Upper lobe of left lung (tissue), 6 donors: Measurements from ENCODE around the gene IL12RB1. TPM values are rescaled to one million over a fixed set of nuclear protein-coding genes. Genes with fewer than 3 reads are reported as not detected.

Experiments used
- ATAC-seq, 2 donors: fragments of 200-7000 bp; cut with Tn5 transposase; one replicate each; pipeline ENCODE4 v1.9.1; 2022; ENCODE audit warnings: mild to moderate bottlenecking in 2 of 2, moderate library complexity in 2 of 2; ENCODE audit not compliant: low FRiP score in 2 of 2
- DNase-seq, 2 donors: peaks; one replicate each; pipeline ENCODE4 v3.0.0-alpha.2; 2019 to 2020
- H3K27ac ChIP-seq, 4 donors: fragments of 200-600 bp; sonication (generic); one replicate each; pipeline ENCODE4 v1.5.1; 2016 to 2019
- H3K27me3 ChIP-seq, 4 donors: fragments of 200-600 bp; sonication (generic); one replicate each; pipeline ENCODE4 v1.5.1; 2017 to 2019
- H3K36me3 ChIP-seq, 4 donors: fragments of 200-600 bp; sonication (generic); one replicate each; pipeline ENCODE4 v1.5.1; 2016 to 2019
- H3K4me1 ChIP-seq, 4 donors: fragments of 200-600 bp; sonication (generic); one replicate each; pipeline ENCODE4 v1.5.1; 2018 to 2019
- H3K4me3 ChIP-seq, 4 donors: fragments of 200-600 bp; sonication (generic); one replicate each; pipeline ENCODE4 v1.5.1; 2017 to 2019; ENCODE audit warnings: mild to moderate bottlenecking in 2 of 4, moderate library complexity in 1 of 4
- H3K9me3 ChIP-seq, 4 donors: fragments of 200-600 bp; sonication (generic); one replicate each; pipeline ENCODE4 v1.5.1; 2018 to 2019
- EP300 ChIP-seq, 4 donors: sonication (generic); formaldehyde crosslinking; IDR thresholded peaks; one replicate each; pipeline ENCODE4 v1.5.1; 2017; ENCODE audit warnings: antibody characterized with exemption in 4 of 4, control low read depth in 2 of 4
- POLR2A ChIP-seq, 4 donors: fragments of 450-650 bp; IDR thresholded peaks; one replicate each; pipeline ENCODE4 v1.5.1; 2016 to 2017; ENCODE audit warnings: antibody characterized with exemption in 4 of 4, mild to moderate bottlenecking in 2 of 4
- POLR2AphosphoS5 ChIP-seq, 2 donors: sonication (generic); formaldehyde crosslinking; IDR thresholded peaks; one replicate each; pipeline ENCODE4 v1.5.1; 2017; ENCODE audit warnings: antibody characterized with exemption in 2 of 2
- WGBS, 2 donors: methylation state at CpG; one replicate each; pipeline ENCODE4 v1.1.5; 2017 to 2018; 5-methylcytosine and 5-hydroxymethylcytosine counted together
- total RNA-seq, 6 donors: library from RNA; depleted of rRNA in 4 of 6; stranded (reverse); fragments of >200 nt in 4 of 6; gene quantifications; one replicate each; pipeline versions ENCODE4 v1.1.0 to v1.2.1, GENCODE V29; 2016 to 2021
- TF ChIP-seq, protein P1 (sequence below), 6 experiments: fragments of 450-650 bp in 4 of 6; fragments of 200-600 bp in 2 of 6; sonication (generic) in 2 of 6; IDR thresholded peaks; one replicate each; pipeline ENCODE4 v1.5.1; 2016 to 2019; ENCODE audit warnings: antibody characterized with exemption in 6 of 6
- donor health status: DM: no; HTN: no; CAD: no; lungs with moderate emphysema.
- donor health status: DM: no; HTN: yes; CAD: no; lungs with severe emphysema.

The IL12RB1 gene
- total RNA-seq, 6 donors from 2014 or later, result 2.6 to 13.2 (median 8.6) TPM

DNA sequence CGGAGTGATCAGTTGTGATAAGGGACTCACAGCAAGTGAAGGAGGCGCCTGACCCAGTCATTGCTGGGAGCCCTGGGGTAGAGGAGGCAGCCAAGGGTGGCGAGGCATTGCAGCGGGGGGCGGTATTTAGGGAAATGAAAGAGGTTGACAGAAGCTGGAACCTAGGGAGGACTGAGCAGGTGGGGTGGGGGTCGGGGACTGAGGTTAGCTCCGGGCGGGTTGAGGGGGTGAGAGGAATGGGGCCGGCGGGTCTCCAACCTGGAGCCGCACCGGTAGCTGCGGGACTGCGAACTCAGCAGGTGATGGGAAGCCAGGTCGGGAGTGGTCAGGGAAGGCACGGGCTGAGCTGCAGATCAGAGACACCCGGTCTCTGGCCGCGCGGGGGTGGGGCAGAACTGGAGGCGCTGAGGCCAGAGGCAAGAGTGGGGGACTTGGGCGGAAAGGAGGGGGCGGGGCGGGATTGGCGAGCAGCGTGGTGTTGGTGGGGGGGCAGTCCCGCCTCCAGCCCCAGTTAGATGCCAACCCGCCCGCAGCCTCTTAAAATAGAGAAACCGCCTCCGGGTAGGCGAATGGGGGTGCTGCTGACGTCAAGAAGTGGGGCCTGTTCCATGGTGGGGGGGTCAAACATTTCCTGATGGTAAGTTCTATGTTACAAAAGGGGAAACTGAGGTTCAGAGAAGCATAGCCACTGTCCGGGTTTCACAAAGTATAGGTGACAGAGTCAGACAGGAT, 12.3 kb upstream of the IL12RB1 start:
- DNase-seq (no peak), ATAC-seq (peak in 1 of 2 donors; percentile 11)
- Histone ChIP-seq H3K27ac (no peak overlapping the region), H3K4me1 (peaks cover 18 to 33% (median 19%) of the 10 kb centered on the region in 4 donors), H3K9me3 (no peaks in the 10 kb centered on the region), H3K27me3 (no peaks in the 10 kb centered on the region), H3K36me3 (no peaks in the 10 kb centered on the region), H3K4me3 (peak overlapping the region in 3 of 4 donors; percentile 33 to 49 (median 47))
- TF ChIP-seq, protein P1, sequence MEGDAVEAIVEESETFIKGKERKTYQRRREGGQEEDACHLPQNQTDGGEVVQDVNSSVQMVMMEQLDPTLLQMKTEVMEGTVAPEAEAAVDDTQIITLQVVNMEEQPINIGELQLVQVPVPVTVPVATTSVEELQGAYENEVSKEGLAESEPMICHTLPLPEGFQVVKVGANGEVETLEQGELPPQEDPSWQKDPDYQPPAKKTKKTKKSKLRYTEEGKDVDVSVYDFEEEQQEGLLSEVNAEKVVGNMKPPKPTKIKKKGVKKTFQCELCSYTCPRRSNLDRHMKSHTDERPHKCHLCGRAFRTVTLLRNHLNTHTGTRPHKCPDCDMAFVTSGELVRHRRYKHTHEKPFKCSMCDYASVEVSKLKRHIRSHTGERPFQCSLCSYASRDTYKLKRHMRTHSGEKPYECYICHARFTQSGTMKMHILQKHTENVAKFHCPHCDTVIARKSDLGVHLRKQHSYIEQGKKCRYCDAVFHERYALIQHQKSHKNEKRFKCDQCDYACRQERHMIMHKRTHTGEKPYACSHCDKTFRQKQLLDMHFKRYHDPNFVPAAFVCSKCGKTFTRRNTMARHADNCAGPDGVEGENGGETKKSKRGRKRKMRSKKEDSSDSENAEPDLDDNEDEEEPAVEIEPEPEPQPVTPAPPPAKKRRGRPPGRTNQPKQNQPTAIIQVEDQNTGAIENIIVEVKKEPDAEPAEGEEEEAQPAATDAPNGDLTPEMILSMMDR (IDR thresholded peaks at IDR 0.05), result no peak
- WGBS, 2 donors, result 6 to 12% methylated on average over 22 to 27 of the region's 34 CpGs

DNA sequence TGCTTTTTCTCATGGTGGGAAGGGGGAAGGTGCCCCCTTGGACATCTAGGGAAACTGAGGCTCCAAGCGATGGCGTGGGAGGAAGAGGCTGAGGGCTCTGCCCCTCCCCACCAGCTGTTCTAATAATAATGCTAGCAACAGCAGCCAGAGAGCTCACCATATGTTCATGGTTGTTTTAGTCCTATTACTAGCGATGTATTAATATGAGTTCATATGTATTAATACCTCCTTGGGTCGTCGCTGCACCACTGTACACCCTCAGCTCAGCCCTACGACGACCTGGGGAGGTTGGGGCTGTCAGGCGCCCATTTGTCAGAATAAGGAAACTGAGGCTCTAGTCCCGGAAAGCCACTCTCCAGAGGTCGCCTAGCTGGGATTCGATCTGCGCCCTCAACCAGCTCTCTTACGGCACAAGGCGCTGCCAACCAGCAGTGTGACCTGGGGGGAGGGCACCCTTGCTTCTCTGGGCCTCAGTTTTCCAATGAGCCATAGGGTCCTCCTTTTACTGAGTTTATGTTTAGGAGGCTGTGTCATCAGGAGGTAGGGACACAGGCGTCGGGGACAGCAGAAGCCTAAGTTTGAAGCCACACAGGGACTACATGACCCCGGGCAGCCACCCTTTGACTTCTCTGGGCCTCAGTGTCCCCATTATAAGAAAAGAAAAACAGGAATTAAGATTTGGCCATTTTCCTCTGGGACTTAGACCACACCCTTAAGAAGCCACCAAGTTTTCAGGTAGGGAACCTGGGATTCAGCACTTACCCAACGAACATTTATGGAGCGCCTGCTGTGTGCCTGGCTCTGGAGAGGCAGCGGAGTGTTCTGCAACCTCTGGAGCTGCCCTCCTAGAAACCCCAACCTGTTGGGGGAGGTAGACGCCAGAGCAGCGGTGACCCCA, 11.5 kb upstream of the IL12RB1 start:
- ATAC-seq, result no peak
- no peak for TF ChIP-seq POLR2A (IDR thresholded peaks at IDR 0.05)

DNA sequence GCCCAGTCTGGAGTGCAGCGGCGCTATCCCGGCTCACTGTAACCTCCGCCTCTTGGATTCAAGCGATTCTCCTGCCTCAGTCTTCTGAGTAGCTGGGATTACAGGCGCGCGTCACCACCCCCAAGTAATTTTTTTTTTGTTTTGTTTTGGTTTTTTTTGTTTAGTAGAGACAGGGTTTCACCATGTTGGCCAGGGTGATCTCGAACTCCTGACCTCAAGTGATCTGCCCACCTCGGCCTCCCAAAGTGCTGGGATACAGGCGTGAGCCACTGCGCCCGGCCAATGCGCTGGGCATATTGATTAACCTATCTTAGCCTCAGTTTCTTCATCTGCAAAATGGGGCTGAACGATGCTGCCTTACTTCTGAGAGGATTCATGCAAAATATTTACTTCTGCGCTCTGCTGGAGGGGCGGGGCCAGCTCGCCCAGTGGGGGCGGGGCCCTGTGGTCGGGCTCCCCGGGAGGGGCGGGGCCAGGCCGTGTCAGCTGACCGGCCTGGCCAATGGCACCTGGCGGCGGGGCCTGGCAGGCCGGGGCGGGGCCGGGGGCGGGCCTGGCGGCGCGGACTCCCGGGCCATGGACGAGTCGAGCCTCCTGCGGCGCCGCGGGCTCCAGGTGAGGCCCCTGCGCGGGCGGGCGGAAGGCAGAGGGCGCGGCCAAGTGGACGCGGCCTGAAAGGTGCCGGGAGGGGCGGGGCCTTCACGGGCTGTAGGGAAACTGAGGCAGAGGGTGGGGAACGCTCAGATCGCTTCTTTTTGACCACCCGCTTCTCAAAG, 10.7 kb upstream of the IL12RB1 start, which contains the start of gene MAST3:
MAST3 (plus strand) TSS at position 562 of the 776 bp plus-strand sequence; CDS start at position 577, 15 bp downstream.
- H3K4me1 ChIP-seq, result peaks cover 18 to 28% (median 19%) of the 10 kb centered on the region in 4 donors
- no peaks in the 10 kb centered on the region for H3K36me3 ChIP-seq
- no peak for TF ChIP-seq POLR2AphosphoS5 (IDR thresholded peaks at IDR 0.05)
- peak in 1 of 4 donors; percentile 48 for TF ChIP-seq POLR2A (IDR thresholded peaks at IDR 0.05)
- TF ChIP-seq EP300 (IDR thresholded peaks at IDR 0.05), result no peak
- TF ChIP-seq, protein P1 (IDR thresholded peaks at IDR 0.05), result no peak
- H3K27ac ChIP-seq, result peak within 1 kb of the TSS in 2 of 4 donors; percentile 49 to 73
- ATAC-seq, result peak; percentile 92 to 97
- WGBS, 2 donors, result 45 to 65% methylated on average over 17 to 26 of the region's 54 CpGs
- peak within 1 kb of the TSS; percentile 30 to 57 (median 48) for H3K4me3 ChIP-seq
- H3K27me3 ChIP-seq, result no peaks in the 10 kb centered on the region
- peak; percentile 96 to 98 for DNase-seq
- H3K9me3 ChIP-seq, result no peaks in the 10 kb centered on the region

More for the DNA sequence above, 11.5 kb upstream of the IL12RB1 start:
- no peaks in the 10 kb centered on the region for H3K27me3 ChIP-seq
- 29 to 36% methylated on average over 15 to 22 of the region's 22 CpGs for WGBS, 2 donors
- no peaks in the 10 kb centered on the region for H3K9me3 ChIP-seq
- H3K27ac ChIP-seq, result peak overlapping the region in 2 of 4 donors; percentile 49 to 73
- no peak for DNase-seq
- peaks cover 18 to 28% (median 19%) of the 10 kb centered on the region in 4 donors for H3K4me1 ChIP-seq
- H3K36me3 ChIP-seq, result no peaks in the 10 kb centered on the region
- H3K4me3 ChIP-seq, result peak overlapping the region; percentile 30 to 57 (median 48)

DNA sequence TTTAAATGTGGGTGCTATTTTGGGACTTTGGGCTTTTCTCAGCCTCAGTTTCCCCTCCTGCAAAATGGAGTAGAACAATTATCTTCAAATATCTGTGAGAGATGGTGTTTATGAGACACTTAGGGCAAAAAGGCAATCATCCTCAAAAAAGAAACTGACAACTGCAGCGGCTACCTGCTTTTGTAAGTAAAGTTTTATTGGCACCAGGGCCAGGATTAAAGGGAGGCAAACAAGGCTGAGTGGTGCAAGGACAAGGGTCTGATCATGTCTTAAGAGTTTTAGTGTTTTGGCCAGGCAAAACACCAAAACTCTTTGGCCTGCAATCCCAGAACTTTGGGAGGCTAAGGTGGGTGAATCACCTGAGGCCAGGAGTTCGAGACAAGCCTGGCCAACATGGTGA, 9.5 kb upstream of the IL12RB1 start:
- no peak for ATAC-seq
- TF ChIP-seq POLR2AphosphoS5 (IDR thresholded peaks at IDR 0.05), result no peak
- TF ChIP-seq, protein P1 (IDR thresholded peaks at IDR 0.05), result no peak
- TF ChIP-seq EP300 (IDR thresholded peaks at IDR 0.05), result no peak
- TF ChIP-seq POLR2A (IDR thresholded peaks at IDR 0.05), result no peak
- Histone ChIP-seq H3K4me1 (peaks cover 18 to 28% (median 19%) of the 10 kb centered on the region in 4 donors), H3K27ac (no peak overlapping the region), H3K4me3 (no peak overlapping the region), H3K27me3 (no peaks in the 10 kb centered on the region), H3K36me3 (no peaks in the 10 kb centered on the region), H3K9me3 (no peaks in the 10 kb centered on the region)
- WGBS, 2 donors, result 88 to 92% methylated on average over 2 of the region's 2 CpGs
- DNase-seq, result no peak
